GM21737 (cell line): ENCODE data around the gene SPINK8.
"Not testable (repeated sequence)": the region's sequence is repeated elsewhere in the genome, so short reads cannot be mapped to it uniquely, and the experiment has no call there.

ENCODE experiments used
- ATAC-seq: cut with Tn5 transposase; IDR thresholded peaks from one replicate; pipeline ENCODE4 v1.9.1; 2021; ENCODE audit warnings: mild to moderate bottlenecking, moderate library complexity; ENCODE audit not compliant: unreplicated experiment

The SPINK8 gene

DNA sequence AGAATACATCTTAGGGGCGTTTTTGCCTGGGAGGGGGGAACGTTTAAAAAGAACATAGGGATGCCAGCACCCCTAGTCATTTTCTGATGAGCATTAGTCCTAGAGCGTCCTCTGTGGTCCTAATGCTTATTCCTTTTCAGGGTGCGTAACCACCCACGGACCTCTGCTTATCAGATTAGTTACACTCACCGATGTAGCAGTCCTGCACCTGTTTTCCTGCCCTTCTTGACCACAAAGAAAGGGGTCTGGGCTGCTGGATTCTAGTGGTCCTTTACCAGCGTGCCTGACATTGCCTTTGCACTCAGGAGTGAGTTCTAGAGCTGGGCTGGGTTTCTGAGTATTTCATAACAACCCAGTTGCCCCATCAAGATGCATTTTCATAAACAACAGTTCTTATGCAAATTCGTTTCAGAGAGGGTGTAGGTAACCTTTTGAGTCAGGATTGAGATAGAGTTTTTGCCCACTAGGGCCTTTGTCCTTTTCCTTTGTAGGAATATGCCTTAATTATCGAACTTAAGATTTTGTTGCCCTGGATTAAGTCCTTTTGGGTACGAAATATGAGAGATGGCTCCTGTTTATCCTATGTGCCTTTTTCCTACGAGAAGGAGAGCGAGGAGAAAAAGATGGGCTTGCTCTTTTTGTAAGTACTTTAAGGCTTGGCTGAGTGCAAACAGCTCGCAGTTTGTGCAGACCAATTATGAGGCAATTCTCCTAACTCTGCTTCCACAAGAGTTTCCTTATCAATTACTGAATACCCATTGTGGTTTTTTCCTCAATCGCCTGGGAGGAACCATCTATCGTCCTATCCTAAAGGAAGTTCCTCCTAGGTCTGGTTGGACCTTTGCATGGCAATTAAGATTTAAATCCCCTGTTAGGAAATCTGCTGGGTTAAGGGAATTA lies at the start of gene SPINK8:
TSS of gene SPINK8 (minus strand) at position 316 of the 900 bp plus-strand sequence. CDS start 5,320 bp downstream, outside the sequence.
- ATAC-seq, result not testable (repeated sequence)

DNA sequence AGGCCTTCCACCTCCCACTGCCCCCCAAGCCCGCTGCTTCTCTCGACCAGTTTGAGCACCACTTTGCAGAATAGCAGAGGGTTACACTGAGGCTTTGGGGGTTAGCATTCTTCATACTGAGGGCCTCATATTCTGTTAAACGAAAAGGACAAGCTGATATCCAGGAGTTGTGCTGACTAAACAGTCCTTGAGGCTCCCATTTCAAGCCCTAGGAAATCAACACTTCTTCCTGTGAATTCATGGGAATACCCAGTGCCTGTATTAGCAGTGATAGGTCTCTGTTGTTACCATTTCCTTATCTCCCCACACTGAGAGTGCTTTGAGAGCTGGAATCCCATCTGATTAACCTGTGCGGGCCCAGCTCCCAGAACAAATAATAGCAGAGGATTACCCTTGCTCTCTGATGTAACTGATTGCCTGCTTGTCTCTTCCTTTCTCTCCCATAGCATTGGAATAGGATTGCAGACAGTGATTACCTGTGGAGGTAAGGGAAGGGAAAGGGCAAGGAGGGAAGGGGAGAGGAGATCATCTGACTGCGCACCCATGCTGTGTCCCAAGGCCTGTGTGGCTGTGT lies 39.5 kb upstream of the SPINK8 start:
- ATAC-seq, result no peak

DNA sequence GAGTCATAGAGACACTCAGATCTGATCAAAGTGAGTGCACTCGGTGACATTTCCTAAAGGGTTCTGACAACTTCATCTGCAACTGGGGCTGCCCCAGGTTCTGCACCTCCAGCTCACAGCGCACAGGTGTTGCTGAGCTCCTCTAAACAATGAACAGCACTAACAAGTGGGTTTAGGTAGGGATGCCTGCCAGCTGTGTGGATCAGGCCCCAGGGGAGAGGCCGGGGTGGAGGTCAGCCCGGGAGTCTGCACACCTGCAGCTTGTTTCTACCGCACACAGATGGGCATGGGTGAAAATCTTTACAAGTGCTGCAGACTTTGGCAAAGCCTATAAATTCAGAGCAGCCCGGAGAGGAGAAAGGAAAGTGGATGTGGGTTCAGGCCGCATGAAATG lies 38.9 kb upstream of the SPINK8 start:
- no peak for ATAC-seq

GRCh38 chr3:48371651-48372376 lies 38.4 kb upstream of the SPINK8 start, which contains the start of gene FBXW12:
TSS of gene FBXW12 (plus strand) at chr3:48372219. CDS start at chr3:48372768, 549 bp downstream.
- ATAC-seq, result no peak

GRCh38 chr3:48370333-48370713 lies 36.9 kb upstream of the SPINK8 start:
- no peak for ATAC-seq

- ATAC-seq, result no peak
These were observed 36.4 kb upstream of the SPINK8 start for GRCh38 chr3:48369693-48370332.

- ATAC-seq, result no peak
These were observed 33.7 kb upstream of the SPINK8 start for GRCh38 chr3:48367201-48367600.

- ATAC-seq, result no peak
These were observed 31.4 kb upstream of the SPINK8 start for GRCh38 chr3:48364840-48365239.

DNA sequence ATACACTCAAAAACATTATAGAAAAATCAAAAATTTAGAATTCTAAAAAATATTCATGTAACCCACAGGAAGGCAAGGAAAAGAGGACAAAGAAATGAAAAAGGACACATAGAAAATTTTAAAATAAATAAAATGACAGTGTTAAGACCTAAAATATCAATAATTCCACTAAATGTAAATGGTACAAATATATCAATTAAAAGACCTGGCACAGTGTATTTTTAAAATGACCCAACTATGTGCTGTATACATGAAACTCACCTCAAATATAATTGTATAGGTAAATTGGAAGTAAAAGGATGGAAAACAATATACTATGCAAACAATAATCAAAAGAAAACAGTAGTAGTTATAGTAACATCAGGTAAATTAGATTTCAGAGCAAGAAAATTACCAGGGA lies 28.5 kb upstream of the SPINK8 start:
- no peak for ATAC-seq

- ATAC-seq, result no peak
These were observed 23.0 kb upstream of the SPINK8 start for GRCh38 chr3:48356419-48356818.

DNA sequence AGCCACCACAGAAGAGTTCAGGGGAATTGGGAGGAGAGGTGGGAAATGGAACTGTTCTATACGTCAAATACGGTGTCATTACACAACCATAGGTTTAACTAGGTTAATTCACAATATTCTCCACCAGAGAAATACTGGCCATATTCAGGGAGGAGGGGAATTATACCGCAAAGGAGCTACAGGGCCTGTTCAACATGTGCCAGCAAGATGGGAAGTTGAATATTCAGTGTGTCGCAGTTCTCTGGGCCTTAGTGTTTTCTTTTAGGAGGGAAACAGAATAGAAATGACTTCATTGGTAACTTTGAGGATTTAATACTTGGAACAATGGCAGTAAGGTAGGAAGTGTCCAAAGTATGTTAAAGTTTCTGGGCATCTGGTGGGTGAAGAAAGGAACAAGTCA lies 20.5 kb upstream of the SPINK8 start:
- no peak for ATAC-seq

DNA sequence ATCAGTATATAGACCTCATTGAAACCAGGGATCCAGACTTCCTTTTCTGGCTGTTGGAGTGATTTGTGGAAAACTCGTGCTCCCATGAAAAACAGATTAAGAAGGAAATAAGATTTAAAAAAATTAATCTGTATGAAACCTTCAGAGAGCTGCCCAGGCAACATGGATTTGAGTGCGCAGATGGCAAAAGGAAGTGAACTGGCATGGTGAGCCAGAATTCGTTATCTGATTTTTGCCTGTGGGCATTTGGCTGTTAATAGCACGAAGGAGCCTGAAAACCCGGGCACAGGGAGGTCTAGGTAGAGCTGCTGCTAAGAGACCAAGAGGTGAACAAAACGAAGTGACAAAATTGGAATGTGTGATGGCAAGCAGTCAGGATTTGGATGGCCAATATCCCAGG lies 19.1 kb upstream of the SPINK8 start:
- ATAC-seq, result no peak

DNA sequence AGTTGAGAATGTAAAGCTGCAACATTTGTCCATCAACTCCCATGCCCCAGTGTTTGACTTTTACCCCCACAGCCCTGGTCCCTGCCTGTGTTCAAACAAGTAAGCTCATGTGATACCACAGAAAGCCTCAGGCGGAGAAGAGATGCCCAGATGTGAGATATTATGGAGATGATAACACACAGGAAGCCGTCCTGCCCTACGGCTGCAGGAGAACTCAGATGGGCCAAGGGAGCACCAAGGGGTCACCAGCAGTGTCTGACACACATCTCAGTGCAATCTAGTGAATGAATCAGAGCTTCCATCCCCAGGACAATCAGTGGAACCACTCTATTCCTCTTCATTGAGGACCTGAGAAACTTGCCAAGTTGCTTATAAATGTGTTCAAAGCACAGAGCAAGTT lies 14.0 kb upstream of the SPINK8 start:
- no peak for ATAC-seq

DNA sequence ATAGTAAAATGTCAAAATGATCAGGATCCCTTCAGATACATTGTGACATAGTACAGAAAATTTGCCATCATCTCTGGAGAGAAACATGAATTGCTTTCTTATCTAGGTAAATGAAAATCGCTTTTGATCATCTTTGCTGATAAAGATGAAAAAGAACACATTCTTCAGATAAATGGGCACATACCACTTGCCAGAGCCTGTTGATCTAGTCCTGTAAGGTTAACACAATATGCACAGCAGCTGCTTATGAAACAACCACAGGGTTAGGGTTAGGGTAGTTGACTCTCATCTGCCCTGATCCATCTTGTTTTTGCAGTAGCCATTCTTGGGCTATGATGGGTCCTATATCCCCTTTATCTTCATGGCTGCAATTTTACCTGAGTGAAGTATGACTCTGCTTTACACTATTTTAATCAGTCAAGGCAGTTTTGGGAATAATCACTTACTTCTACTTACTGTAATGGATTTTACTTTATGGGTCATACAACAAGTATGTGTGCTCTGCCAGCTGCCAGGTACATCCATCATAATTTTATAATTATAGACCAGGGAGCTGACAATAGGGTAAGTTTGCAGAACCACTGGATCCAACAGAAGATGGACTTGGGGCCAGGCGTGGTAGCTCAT lies 12.6 kb upstream of the SPINK8 start:
- ATAC-seq, result no peak

DNA sequence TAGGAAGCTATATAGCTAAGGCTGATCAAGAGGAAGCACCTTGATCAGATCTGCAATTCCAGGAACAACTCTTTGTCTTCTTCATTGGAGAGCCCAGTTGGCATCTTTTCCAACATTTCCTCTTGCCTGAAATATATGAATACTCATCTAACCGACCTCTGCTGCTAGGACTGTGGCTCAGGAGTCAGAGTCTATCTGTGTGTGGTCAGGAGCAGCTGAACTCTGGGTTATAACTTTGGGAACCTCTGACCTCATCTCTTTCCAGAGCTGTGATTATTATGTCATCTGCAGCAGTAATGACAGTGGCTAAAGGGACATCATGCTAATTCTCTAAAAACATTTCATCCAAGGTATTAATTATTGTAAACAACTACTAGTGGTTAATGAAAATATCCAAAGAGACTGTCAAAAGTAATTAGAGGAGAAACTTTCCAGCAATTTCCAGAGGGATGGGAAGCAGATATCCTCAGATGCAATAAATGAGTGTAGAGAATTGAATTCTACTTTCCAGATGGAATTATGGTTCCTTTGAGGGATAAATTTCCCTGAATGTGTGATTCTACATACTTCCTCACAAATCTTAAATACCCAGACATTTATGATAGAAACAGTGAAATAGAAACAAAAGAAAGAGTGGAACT lies 11.5 kb upstream of the SPINK8 start:
- ATAC-seq, result no peak

DNA sequence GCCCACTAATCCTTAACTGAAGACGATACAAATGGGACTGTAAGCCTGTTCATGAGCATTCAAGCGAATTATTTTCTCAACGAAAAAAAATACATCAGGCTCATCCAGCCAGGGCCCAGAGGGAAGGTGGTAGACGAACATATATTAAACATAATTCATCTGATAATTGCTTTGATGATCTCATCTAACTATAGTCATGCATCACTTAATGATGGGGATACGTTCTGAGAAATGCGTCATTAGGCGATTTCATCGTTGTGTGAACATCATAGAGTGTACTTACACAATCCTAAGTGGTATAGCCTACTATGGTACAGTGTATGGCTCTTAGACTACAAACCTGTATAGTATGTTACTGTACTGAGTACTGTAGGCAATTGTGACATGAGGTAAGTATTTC lies 10.0 kb upstream of the SPINK8 start:
- ATAC-seq, result no peak

- ATAC-seq, result no peak
These were observed 5.2 kb upstream of the SPINK8 start for GRCh38 chr3:48338635-48339034.

DNA sequence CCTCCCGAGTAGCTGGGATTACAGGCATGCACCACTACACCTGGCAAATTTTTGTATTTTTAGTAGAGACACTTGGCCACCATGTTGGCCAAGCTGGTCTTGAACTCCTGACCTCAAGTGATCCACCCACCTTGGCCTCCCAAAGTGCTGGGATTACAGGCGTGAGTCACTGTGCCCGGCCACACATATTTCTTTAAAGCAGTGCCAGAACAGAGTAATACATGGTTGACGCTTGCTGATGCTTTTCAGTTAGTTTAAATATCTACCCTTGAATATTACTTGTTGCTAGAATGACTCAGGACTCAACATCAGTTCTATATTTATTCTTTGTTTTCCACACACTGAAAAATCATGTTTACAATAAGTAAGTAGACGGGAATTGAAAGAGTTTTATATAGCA lies 4.1 kb upstream of the SPINK8 start:
- ATAC-seq, result not testable (repeated sequence)

DNA sequence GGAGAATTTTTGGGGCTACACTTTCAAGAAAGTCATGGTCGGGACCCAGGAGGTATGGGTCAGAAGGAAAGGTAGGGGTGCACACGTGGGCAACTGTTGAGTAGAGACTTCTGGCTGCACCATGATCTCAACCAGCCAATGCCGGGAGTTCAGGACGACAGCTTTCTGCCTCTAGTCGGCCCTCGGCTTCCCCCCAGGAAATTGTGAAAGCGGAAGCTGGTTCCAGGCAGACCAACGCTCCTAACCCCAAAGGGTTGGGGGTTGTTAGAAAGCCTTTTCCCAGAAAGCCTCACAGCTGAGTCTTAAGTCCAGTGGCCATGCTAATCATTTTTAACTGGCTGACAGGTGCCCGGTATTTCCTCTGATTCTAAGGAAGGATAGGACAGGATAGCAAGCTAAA lies 1.8 kb upstream of the SPINK8 start:
- ATAC-seq, result not testable (repeated sequence)

DNA sequence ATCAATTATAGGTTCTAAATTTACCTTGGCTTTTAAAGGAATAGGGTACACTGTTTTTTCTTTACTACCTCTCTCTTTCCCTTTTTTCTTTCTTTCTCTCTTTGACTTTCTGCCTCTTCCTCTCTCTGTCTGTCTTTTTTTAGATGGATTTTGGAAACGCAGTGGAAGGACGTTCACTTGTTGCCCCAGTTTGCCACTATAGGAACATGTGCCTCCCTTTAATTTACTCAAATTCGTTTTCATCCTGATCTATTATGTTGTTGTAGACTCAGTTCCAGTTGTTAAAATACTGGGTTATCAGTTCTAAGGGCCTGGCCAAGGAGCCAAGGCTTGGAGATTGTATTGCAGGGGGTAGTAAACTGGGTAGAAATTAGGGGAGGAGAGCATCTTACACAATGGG lies 1.1 kb upstream of the SPINK8 start:
- no peak for ATAC-seq
